ENCODE results near the gene DXO.

DNA sequence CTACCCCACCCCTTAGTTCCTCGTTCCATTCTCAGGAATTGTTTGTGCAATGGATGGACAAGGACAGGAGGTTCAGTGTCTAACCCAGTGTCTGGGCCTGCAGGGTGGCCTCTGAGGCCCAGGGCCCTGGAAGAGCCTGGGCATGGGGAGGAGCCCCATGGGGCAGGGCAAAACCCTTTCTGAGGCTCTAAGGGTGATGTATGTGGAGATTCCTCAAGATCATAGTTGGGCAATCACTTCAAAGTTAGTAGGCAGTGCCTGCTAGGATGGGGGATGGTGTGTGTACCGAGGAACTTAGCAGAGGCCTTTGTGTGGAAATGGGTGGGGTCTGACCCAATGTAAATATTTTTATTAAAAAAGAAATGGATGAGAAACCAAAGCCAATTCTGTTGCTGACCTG lies 51.1 kb downstream of the DXO start:
- TF ChIP-seq GRHL2 (CRISPR knock-in tag; IDR thresholded peaks at IDR 0.05; ENCODE audit: insufficient replicate concordance, severe bottlenecking) (no peak), GABPB1 (CRISPR knock-in tag; IDR thresholded peaks at IDR 0.05) (no peak), ZNF232 (CRISPR knock-in tag; IDR thresholded peaks at IDR 0.05) (no peak)
- TF ChIP-seq, protein P1, sequence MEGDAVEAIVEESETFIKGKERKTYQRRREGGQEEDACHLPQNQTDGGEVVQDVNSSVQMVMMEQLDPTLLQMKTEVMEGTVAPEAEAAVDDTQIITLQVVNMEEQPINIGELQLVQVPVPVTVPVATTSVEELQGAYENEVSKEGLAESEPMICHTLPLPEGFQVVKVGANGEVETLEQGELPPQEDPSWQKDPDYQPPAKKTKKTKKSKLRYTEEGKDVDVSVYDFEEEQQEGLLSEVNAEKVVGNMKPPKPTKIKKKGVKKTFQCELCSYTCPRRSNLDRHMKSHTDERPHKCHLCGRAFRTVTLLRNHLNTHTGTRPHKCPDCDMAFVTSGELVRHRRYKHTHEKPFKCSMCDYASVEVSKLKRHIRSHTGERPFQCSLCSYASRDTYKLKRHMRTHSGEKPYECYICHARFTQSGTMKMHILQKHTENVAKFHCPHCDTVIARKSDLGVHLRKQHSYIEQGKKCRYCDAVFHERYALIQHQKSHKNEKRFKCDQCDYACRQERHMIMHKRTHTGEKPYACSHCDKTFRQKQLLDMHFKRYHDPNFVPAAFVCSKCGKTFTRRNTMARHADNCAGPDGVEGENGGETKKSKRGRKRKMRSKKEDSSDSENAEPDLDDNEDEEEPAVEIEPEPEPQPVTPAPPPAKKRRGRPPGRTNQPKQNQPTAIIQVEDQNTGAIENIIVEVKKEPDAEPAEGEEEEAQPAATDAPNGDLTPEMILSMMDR (IDR thresholded peaks at IDR 0.05): no peak
- TF ChIP-seq, protein P2, sequence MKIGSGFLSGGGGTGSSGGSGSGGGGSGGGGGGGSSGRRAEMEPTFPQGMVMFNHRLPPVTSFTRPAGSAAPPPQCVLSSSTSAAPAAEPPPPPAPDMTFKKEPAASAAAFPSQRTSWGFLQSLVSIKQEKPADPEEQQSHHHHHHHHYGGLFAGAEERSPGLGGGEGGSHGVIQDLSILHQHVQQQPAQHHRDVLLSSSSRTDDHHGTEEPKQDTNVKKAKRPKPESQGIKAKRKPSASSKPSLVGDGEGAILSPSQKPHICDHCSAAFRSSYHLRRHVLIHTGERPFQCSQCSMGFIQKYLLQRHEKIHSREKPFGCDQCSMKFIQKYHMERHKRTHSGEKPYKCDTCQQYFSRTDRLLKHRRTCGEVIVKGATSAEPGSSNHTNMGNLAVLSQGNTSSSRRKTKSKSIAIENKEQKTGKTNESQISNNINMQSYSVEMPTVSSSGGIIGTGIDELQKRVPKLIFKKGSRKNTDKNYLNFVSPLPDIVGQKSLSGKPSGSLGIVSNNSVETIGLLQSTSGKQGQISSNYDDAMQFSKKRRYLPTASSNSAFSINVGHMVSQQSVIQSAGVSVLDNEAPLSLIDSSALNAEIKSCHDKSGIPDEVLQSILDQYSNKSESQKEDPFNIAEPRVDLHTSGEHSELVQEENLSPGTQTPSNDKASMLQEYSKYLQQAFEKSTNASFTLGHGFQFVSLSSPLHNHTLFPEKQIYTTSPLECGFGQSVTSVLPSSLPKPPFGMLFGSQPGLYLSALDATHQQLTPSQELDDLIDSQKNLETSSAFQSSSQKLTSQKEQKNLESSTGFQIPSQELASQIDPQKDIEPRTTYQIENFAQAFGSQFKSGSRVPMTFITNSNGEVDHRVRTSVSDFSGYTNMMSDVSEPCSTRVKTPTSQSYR (CRISPR knock-in tag; IDR thresholded peaks at IDR 0.05): no peak
- TF ChIP-seq, protein P3, sequence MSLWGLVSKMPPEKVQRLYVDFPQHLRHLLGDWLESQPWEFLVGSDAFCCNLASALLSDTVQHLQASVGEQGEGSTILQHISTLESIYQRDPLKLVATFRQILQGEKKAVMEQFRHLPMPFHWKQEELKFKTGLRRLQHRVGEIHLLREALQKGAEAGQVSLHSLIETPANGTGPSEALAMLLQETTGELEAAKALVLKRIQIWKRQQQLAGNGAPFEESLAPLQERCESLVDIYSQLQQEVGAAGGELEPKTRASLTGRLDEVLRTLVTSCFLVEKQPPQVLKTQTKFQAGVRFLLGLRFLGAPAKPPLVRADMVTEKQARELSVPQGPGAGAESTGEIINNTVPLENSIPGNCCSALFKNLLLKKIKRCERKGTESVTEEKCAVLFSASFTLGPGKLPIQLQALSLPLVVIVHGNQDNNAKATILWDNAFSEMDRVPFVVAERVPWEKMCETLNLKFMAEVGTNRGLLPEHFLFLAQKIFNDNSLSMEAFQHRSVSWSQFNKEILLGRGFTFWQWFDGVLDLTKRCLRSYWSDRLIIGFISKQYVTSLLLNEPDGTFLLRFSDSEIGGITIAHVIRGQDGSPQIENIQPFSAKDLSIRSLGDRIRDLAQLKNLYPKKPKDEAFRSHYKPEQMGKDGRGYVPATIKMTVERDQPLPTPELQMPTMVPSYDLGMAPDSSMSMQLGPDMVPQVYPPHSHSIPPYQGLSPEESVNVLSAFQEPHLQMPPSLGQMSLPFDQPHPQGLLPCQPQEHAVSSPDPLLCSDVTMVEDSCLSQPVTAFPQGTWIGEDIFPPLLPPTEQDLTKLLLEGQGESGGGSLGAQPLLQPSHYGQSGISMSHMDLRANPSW (CRISPR knock-in tag; conservative IDR thresholded peaks at IDR 0.05; ENCODE audit: low read depth): no peak
